ENCODE data around the gene YTHDF2. TPM values are rescaled to one million over a fixed set of nuclear protein-coding genes. Genes with fewer than 3 reads are reported as not detected.

The YTHDF2 gene
- polyA plus RNA-seq, 1 donor from 2014 or later = 110 TPM

Other genes starting within 250 kb of the YTHDF2 start
- 13.3 TPM for gene RCC1, start 230.9 kb upstream of the YTHDF2 start, polyA plus RNA-seq
- 29.2 TPM for gene TRNAU1AP, start 183.9 kb upstream of the YTHDF2 start, polyA plus RNA-seq
- gene RAB42, start 144.7 kb upstream of the YTHDF2 start, polyA plus RNA-seq = not detected
- 37.5 TPM for gene TAF12, start 93.9 kb upstream of the YTHDF2 start, polyA plus RNA-seq
- gene RNU11, start 88.3 kb upstream of the YTHDF2 start, polyA plus RNA-seq = not detected
- 17.4 TPM for gene GMEB1, start 68.2 kb upstream of the YTHDF2 start, polyA plus RNA-seq
- 0.03 TPM for gene OPRD1, start 75.2 kb downstream of the YTHDF2 start, polyA plus RNA-seq
- gene EPB41, start 177.6 kb downstream of the YTHDF2 start, polyA plus RNA-seq = 78.9 TPM